GM21786 (cell line): ENCODE results near the gene FBN1.

ENCODE experiments used
- ATAC-seq: cut with Tn5 transposase; IDR thresholded peaks from one replicate; pipeline ENCODE4 v1.9.1; 2021; ENCODE audit not compliant: unreplicated experiment

The FBN1 gene

GRCh38 chr15:48645558-48646330 is at the start of gene FBN1:
TSS of gene FBN1 (minus strand) at chr15:48645709. CDS start at chr15:48644769, 940 bp downstream.
- peak; percentile 44 for ATAC-seq

GRCh38 chr15:48693484-48693883 is 48.0 kb upstream of the FBN1 start:
- no peak for ATAC-seq

DNA sequence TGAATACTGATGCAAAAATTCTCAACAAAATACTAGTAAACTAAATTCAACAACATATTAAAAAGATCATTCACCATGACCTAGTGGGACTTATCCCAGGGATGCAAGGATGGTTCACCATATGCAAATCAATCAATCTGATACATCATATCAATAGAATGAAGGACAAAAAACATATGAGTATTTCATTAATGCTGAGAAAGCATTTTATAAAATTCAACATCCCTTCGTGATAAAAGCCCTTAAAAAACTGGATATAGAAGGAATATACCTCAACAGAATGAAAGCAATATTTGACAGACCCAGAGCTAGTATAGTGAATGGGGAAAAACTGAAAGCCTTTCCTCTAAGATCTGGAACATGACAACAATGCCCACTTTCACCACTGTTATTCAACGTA is 43.0 kb upstream of the FBN1 start:
- ATAC-seq = no peak

DNA sequence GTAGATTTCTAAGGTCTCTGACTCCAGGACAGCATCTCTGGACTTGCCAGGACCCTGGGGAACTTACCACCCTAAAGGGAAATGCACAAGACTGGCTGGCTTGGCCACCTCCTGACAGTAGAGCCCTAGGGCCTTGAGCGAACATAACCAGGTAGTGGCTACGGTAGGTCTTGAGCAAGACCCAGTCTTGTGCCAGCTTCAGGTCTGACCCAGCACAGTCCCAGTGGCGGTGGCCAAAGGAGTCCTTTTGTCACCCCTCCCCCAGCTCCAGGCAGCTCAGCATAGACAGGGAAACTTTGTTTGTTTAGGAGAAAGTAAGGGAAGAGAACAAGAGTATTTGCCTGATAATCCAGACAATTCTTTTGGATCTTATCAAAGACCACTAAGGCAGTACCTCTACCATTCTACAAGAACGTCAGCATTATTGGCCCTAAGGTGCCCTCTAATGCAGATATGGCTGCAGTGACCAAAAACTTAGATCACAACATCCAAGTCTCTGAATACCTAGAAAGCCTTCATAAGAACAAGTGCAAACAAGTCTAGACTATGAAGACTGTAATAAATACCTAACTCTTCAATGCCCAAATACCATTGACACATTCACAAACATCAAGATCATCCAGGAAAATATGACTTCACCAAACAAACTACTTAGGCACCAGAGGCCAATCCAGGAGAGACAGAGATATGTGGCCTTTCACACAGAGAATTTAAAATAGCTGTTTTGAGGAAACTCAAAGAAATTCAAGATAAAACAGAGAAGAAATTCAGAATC is 38.7 kb upstream of the FBN1 start:
- ATAC-seq = no peak

DNA sequence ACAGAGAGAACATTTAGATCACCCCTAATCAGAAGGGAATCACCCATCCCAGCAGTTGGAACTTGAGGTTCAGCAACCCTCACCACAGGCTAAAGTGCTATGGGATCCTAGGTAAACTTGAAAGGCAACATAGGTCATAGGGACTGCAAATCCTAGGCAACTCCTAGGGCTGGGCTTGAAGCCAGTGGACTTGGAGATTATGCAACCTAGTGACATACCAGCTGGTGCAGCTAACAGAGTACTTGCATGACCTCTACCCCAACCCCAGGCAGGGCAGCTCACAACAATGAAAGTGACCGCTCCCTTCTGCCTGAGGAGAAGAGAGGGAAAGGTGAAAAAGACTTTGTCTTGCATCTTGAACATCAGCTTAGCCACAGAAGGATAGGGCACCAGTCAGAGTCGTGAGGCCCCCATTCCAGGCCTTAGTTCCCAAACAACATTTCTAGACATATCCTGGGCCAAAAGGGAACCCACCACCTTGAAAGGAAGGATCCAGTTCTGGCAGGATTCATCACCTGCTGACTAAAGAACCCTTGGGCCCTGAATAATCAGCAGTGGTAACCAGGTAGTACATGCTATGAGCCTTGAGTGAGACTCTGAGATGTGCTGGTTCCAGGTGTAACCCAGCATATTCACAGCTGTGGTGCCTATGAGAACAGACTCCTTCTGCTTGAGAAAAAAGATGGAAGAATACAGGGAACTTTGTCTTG is 37.6 kb upstream of the FBN1 start:
- ATAC-seq = no peak

DNA sequence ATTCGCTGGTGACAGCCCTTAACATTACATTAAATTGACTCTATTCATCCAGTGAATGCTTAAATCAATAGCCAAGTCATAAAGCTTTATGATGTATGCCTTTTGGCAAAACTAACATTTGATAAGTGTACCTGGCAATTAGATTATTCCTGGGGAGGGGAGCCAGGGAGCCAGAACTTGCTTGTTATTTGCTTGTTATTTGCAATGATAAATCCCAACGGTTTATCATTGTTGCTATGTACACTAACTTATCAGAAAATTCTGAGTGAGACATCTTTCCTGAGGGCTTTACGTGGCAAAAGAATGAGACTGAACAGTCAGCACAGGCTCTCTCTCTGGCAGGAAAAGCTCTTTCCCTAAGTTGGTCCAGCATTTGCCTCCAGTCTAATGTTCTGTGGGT is 35.8 kb upstream of the FBN1 start:
- no peak for ATAC-seq

DNA sequence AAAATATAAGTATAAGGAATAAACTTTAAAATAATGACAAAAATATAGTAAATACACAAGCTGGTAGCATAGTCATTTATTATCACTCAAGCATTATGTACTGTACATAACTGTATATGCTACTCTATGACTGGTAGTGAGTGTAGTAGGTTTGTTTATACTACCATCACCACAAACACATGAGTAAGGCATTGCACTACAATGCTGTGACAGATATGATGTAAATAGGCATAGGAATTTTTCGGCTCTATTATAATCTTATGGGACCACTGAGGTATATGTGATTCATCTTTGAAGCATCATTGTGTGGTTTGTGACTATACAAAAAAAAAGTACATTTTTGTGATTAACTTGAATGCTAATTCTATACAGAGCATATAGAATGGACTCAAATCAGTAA is 35.3 kb upstream of the FBN1 start:
- no peak for ATAC-seq

GRCh38 chr15:48679952-48680351 is 34.4 kb upstream of the FBN1 start:
- no peak for ATAC-seq

- ATAC-seq = no peak
Measured at GRCh38 chr15:48678851-48679250, 33.3 kb upstream of the FBN1 start.

GRCh38 chr15:48677821-48678220 is 32.3 kb upstream of the FBN1 start:
- no peak for ATAC-seq

DNA sequence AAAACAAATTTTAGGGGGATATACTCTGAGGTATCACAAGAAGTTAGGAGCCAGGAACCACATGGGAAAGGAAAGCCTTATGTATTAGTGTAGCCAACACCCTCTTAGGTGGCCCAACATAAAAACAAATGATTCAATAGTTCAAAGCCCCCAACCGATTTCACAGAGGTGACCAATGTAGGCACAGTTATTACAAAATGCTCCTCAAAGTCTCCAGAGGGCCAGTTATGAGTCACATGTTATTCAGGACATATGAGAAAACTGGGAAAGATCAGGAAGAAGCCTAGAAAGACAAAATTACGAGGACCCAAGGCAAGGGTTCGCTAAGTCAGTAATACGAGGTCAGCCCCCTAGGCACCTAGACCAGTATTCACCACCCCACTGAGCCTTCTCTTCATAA is 29.9 kb upstream of the FBN1 start:
- ATAC-seq = no peak

DNA sequence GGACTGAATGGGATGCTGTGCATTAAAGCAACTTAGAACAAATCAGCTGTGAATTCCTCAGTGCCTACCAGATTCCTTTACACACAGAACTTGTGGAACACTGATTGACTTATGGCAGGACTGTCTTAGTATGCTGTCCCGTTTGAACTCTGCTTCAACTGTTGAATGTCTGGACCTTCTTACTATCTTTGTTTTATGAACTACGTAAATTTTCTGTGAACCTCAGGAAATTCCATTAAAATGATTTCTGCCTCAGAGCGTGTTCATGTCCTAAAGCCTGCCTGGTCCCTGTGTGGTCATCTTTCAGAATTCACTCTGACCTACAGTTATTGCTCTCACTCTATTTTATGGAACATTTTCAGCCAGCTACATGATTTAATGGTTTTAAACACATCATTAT is 29.4 kb upstream of the FBN1 start:
- ATAC-seq = no peak

DNA sequence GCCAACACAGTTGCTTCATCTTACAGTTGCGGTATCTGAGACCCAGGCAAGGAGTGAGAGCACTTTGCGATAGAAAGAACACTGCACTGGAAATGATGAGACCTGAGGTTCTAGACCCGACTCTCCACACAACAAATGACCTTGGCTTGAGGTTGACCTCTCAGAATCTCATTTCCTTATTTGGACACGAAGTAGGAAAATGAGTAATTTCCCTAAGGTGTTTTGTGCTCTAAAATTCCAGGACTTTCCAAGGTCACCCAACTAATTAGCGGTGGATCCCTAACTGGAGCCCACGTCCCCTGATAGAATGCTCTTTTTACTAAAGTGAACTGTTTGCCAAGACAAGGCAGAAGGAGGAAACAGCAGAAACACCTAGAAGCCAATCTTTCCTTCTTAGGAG is 26.7 kb upstream of the FBN1 start:
- no peak for ATAC-seq

- ATAC-seq = no peak
Measured at GRCh38 chr15:48671103-48672022, 25.9 kb upstream of the FBN1 start.

GRCh38 chr15:48667701-48668100 is 22.2 kb upstream of the FBN1 start:
- no peak for ATAC-seq

- ATAC-seq = no peak
Measured at GRCh38 chr15:48664436-48664835, 18.9 kb upstream of the FBN1 start.

DNA sequence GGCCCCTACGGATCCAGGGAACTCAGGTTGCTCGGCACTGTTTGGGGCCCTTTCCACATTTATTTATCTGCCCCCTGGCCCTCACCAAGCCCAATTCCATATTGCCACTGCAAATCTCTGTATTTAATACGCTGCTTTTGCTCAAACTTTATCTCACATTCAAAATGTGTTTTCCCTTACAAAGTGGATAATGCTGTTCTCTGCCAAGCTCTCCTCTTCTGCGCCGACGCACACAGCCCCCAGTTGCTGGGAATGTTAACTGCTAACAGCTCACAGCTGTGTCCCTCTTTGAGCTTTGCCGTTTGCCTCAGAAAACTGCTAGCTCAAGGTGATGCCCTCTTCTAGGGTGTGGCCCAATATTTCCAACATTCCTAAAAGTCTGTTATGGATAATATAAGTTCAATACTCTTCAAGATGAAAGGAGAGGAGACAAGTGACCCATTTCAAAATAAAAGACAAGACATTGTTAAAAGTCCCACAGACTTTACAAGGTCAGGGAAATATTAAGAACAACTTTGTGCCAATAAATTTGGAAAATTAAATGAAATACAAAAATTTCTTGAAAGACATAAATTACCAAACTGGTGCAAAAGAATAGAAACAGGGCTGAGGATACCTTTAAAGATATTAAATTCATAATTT is 12.6 kb upstream of the FBN1 start:
- ATAC-seq = no peak

DNA sequence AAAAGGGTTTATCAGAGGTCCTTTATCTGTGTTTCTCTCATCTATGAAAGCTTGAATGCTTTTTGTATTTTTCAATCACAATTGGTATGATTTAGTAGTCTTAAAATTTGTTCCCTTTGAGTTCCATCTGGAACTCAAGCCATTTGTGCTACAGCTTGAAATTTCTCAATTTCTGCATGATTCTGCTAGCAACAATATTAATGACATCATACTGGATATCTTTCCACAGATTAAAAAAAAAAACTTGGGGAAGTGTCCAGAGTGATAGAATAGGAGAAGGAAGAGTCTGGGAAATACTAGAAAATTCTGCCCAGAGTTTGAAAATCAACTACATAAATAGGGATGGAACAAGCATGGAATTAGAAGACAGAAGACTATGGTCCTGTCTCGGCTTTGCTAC is 9.3 kb upstream of the FBN1 start:
- no peak for ATAC-seq

GRCh38 chr15:48653913-48654670 is 8.6 kb upstream of the FBN1 start:
- no peak for ATAC-seq

GRCh38 chr15:48653216-48653615 is 7.7 kb upstream of the FBN1 start:
- ATAC-seq = no peak
